Effector CD4-positive, alpha-beta T cell (primary cell): Measurements from ENCODE around the gene ARHGEF7.
"Not testable (repeated sequence)": the region's sequence is repeated elsewhere in the genome, so short reads cannot be mapped to it uniquely, and the experiment has no call there.

ENCODE experiments used
- DNase-seq: peaks from one replicate; pipeline ENCODE4 v3.0.0-alpha.2; 2020

ARHGEF7 gene

GRCh38 chr13:111174377-111175114 is 59.4 kb downstream of the ARHGEF7 start:
- DNase-seq, result no peak

GRCh38 chr13:111175372-111175771 is 60.3 kb downstream of the ARHGEF7 start:
- DNase-seq, result no peak

- DNase-seq, result no peak
Measured at GRCh38 chr13:111175935-111176334, 60.8 kb downstream of the ARHGEF7 start.

GRCh38 chr13:111176421-111176820 is 61.3 kb downstream of the ARHGEF7 start:
- DNase-seq, result no peak

- DNase-seq, result peak; percentile 54
Measured at GRCh38 chr13:111177081-111177711, 62.1 kb downstream of the ARHGEF7 start.

GRCh38 chr13:111177921-111178320 is 62.8 kb downstream of the ARHGEF7 start:
- DNase-seq, result no peak

GRCh38 chr13:111178402-111178801 is 63.3 kb downstream of the ARHGEF7 start:
- no peak for DNase-seq

GRCh38 chr13:111179908-111180760 is 65.0 kb downstream of the ARHGEF7 start:
- no peak for DNase-seq

- DNase-seq, result no peak
Measured at GRCh38 chr13:111181977-111182376, 66.9 kb downstream of the ARHGEF7 start.

GRCh38 chr13:111183087-111183645 is 68.1 kb downstream of the ARHGEF7 start:
- no peak for DNase-seq

- DNase-seq, result no peak
Measured at GRCh38 chr13:111183959-111184358, 68.8 kb downstream of the ARHGEF7 start.

- DNase-seq, result no peak
Measured at GRCh38 chr13:111184458-111185401, 69.6 kb downstream of the ARHGEF7 start.

- no peak for DNase-seq
Measured at GRCh38 chr13:111186305-111186935, 71.3 kb downstream of the ARHGEF7 start.

- no peak for DNase-seq
Measured at GRCh38 chr13:111187960-111188541, 72.9 kb downstream of the ARHGEF7 start.

GRCh38 chr13:111189064-111189505 is 74.0 kb downstream of the ARHGEF7 start:
- peak; percentile 66 for DNase-seq

GRCh38 chr13:111189516-111189915 is 74.4 kb downstream of the ARHGEF7 start:
- DNase-seq, result not testable (repeated sequence)

- DNase-seq, result not testable (repeated sequence)
Measured at GRCh38 chr13:111193223-111193622, 78.1 kb downstream of the ARHGEF7 start.

GRCh38 chr13:111194651-111195050 is 79.5 kb downstream of the ARHGEF7 start:
- DNase-seq, result not testable (repeated sequence)

- DNase-seq, result not testable (repeated sequence)
Measured at GRCh38 chr13:111198732-111199378, 83.7 kb downstream of the ARHGEF7 start.

GRCh38 chr13:111201304-111201940 is 86.3 kb downstream of the ARHGEF7 start:
- DNase-seq, result no peak
